Activated CD8-positive, alpha-beta memory T cell treated with anti-CD3 and anti-CD28 coated beads for 1 hour (primary cell): ENCODE results near the gene GALT.
A peak's percentile ranks its signal among the peaks of the same experiment; 100 is the strongest.

Experiments used
- DNase-seq, 2 donors: peaks; one replicate each; pipeline ENCODE4 v3.0.0-alpha.2; 2020; ENCODE audit warnings: low read depth in 1 of 2; ENCODE audit errors: extremely low read depth in 1 of 2

GALT gene

DNA sequence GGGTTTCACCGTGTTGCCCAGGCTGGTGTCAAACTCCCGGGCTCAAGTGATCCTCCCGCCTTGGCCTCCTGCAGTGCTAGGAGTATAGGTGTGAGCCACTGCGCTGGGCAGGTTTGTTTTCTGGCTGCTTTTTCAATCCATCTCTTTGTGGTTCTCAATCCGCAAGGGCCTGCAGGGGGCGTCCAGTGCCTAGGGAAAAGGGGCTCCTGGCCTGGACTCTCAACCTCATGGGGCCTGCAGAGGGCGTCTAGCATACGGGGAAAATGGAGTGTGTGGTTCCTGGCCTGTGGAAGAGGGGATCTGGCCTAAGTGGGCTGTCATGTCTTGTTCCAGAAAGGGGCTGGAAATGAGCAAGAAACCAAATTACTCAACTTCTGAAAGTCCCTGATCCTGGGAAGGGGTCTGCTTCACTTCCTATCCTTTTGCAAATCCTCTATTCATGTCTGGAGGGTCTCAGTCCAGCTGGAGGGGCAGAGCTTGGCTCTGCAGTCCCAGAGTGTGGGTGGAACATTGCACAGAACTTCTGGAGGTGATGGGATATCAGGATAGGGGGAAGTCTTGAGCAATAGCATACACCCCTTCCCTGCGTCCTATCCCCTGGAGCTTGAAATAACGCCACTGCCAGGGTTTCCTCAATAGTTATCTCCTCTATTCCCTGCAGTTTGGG is 28.7 kb downstream of the GALT start:
- peak in 1 of 2 donors; percentile 40 for DNase-seq

DNA sequence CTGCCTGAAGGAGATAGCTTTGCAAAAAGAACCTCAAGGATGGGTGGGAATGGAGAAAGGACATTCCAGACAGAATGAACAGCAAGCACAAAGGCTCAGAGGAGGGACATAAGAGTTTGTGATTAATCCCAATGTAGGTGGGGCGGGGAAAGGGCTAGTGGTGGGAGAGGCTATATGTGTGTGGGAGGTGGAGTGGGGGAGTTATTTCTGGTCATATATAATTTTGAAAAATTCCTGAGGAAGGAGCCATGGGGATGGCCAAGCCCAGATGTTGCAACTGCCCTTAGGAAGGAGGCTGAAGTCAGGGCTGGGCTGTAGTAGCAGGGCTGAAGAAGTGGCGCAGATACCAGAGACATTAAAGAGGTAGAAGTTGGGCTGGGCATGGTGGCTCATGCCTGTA is 29.4 kb downstream of the GALT start:
- DNase-seq: no peak

GRCh38 chr9:34684145-34684544 is 37.7 kb downstream of the GALT start:
- no peak for DNase-seq

- no peak for DNase-seq
Observed at GRCh38 chr9:34684816-34685215, 38.3 kb downstream of the GALT start.

DNA sequence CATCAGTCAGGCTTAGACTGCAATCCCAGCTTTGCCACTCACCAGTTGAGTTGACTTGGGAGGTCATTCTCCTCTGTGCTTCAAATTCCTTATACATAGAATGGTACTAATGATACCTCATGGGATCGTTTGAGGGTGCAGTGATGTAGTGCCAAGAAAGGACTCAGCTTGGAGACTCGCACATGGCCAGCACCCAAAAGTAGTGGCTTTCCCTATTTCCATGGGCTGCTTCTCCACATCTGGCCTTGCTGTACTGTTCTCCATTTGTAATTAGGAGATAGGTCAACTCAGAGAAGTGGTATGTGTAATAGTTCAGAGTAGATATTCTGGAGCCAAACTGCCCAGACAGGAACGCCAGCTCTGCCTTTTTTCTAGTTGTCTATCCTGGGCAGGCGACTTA is 39.1 kb downstream of the GALT start:
- no peak for DNase-seq

GRCh38 chr9:34686231-34686630 is 39.8 kb downstream of the GALT start:
- no peak for DNase-seq

DNA sequence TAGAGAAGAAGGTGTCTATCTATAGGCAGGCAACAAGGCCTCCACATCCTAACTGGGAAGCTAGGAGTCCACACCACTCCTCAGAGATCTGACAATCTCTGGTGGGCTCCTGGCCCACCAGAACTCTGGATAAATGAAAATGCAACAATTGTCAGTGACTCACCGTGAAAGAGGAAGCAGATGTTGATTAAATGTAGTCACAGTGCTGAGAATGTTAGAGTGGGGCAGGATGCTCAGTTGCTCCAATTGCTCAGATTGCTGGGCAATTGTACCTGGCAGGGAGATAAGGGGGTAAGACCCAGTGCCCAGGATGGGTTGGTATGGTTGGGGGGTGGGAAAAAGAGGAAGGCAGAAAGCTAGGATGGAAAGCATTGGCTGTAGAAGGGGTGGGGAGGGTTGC is 40.3 kb downstream of the GALT start:
- DNase-seq: no peak

DNA sequence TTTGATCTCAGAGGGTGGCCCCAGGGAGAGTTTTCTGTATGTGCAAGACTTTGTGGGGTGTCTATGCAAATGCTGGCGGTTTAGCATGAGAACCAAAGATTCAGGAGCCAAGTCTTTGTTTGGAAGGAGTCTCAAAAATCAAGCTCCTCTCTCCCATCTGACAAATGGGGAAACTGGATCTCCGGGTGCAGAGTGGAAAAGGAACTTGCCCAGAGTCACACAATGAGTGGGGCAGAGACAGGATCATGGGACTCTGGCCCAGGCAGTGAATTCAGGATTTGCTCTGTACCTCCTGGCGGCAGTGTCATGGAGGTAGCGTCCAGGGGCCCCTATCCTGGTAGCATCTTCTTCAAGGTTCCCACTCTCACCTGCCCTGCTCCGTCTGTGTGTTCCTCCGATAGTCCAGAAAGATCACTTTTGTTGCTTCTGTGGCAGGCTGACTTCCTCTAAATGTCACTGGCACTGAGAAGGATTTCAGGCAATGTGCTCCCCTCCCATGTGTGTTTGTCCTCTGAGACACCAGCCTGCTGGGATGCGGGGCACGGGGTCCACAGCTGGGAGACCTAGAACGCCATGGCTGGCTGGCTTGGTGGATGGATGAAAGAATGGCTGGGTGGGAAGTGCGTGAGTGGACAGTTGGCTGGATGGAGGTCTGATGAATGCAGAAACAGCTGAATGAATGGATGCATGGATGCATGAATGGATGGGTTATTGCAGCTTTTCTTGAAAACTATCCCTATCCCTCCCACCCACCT is 41.0 kb downstream of the GALT start:
- no peak for DNase-seq

DNA sequence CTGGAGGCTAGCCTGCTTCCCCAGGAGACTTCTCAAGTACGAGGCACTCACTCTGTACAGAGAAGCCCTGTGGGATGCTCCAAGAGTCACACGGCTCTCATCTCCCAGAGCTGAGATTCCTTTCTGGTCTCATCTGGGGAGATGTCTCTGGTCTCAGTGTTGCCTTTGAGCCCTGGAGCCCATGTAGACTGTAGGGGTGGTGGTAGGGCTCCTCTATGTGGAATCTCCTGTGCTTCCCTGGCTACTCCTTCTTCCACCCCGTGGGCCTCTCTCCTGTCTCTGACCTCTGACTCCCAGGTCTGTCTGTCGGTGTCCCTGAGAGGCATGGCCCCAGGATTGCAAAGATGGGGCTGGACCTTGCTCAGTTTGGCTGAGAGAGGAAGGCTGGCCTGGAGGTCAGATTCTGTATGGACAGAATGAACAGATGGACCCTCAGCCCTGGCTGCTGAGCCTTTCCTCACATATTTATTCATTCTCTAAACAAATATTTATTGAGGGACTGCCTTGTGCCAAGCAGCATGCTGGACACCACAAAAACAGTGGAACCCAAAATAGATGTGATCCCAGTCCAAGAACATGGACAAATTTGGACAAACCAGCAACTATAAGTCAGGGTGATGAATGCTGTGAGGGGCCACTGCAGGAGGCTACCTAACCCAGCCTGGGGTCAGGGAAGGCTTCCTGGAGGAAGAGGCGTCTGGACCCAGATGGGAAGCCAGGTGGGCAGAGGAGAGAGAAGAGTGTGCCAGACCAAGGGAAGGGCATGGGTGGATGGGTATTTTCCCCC is 42.0 kb downstream of the GALT start:
- no peak for DNase-seq

GRCh38 chr9:34689116-34689470 is 42.6 kb downstream of the GALT start:
- no peak for DNase-seq

DNA sequence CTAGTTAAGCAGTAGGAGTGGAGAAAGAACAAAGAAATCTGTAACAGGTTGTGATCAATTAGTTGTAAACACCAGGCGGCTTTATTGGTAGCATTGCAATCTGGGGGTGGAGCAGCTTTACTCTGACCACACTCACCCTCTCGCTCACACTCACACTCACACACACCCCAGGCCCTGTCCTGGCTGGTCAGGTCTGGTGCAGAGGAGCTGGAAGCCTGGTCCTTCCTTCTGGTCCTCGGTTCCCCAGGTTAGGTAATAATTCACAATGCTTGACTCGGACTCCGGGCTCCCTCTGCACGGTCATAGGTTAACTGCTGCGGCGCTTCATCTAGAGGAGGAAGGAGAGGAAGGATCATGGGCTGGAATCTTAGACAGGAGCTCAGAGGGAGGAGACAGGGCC is 43.0 kb downstream of the GALT start:
- no peak for DNase-seq

DNA sequence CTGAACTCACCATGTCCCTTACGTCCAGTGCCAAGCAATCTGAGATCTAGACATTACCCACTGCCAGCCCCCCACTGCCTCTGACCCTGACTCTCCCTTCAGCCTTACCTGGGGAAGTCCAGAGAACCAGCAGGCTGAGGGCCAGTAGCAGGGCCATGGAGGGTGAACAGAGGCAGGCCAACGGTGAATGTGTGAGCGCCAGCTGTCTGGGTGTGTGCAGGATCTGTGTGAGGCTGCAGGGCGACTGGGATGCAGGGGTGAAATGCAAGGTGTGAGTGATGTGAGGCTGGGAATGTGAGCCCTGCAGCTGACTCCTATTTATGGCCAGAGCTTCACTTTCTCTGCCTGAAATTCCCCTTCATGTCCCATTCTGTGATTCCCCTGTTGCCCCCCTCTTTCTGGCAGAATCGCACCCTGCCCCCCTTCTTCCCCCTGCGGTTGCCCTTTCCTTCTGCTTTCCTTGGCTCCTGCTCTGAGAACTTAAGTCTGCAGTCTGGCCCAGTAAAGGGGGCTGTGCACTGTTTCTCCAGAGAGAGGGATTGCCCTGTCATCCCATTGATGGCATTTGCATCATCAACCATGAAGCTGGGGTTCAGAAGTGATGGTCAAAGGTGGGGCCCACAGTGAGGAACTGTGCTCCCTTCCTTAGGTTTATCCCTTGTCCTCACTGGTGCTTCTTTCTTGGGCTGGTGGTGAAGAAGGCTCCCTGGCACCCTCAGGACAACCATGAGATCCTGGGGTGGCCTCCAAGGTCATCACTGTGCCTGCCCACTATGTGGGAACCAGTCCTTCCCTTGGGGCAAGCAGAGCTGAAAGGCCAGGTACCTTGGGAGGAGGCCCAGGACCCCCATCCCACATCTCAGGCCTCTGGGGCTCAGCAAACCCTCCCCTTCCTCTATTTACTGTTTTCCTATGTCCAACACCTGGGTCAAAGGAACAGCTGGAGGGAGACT is 44.8 kb downstream of the GALT start, which contains the start of gene CCL19:
Gene CCL19, minus strand, starts transcription at position 294 of the 953 bp plus-strand sequence. Its CDS starts 137 bp downstream, at position 157.
- no peak for DNase-seq

GRCh38 chr9:34691936-34692315 is 45.5 kb downstream of the GALT start:
- DNase-seq: no peak

- DNase-seq: no peak
Observed at GRCh38 chr9:34693560-34693959, 47.1 kb downstream of the GALT start.

- no peak for DNase-seq
Observed at GRCh38 chr9:34694811-34695210, 48.3 kb downstream of the GALT start.
